ENCODE measurements around the gene ECSCR.

DNA sequence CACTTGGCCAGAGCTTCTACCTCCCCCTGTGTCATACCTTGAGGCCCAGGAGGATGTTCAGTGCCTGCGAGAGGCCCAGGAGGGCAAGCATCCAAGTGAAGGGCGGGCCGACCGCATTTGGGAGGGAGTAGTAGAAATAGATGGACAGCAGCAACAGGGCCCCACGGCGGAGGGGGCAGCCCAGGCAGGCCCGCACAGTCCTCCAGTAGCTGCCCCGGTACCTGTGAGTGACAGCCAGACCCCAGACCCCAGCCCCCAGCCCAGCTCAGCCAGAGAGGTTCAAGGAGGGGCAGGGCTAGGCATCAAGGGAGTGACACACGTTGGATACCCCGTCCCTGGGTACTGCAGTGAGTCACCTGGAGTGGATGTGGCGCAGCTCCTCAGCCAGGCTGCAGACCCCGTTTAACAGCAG, 18.6 kb upstream of the ECSCR start:
- no peak for TF ChIP-seq EZH2 (IDR thresholded peaks at IDR 0.05)
- TF ChIP-seq, protein P1, sequence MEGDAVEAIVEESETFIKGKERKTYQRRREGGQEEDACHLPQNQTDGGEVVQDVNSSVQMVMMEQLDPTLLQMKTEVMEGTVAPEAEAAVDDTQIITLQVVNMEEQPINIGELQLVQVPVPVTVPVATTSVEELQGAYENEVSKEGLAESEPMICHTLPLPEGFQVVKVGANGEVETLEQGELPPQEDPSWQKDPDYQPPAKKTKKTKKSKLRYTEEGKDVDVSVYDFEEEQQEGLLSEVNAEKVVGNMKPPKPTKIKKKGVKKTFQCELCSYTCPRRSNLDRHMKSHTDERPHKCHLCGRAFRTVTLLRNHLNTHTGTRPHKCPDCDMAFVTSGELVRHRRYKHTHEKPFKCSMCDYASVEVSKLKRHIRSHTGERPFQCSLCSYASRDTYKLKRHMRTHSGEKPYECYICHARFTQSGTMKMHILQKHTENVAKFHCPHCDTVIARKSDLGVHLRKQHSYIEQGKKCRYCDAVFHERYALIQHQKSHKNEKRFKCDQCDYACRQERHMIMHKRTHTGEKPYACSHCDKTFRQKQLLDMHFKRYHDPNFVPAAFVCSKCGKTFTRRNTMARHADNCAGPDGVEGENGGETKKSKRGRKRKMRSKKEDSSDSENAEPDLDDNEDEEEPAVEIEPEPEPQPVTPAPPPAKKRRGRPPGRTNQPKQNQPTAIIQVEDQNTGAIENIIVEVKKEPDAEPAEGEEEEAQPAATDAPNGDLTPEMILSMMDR (IDR thresholded peaks at IDR 0.05), result no peak
- TF ChIP-seq EZH2phosphoT487 (IDR thresholded peaks at IDR 0.05), result no peak

Data from neural progenitor cell (in vitro differentiated cells).